GM18499 (cell line): ENCODE data around the gene SMLR1.

Experiments
- ATAC-seq: cut with Tn5 transposase; IDR thresholded peaks from one replicate; pipeline ENCODE4 v1.9.1; 2021; ENCODE audit warnings: moderate number of reproducible peaks; ENCODE audit not compliant: insufficient read depth, unreplicated experiment

SMLR1 gene

DNA sequence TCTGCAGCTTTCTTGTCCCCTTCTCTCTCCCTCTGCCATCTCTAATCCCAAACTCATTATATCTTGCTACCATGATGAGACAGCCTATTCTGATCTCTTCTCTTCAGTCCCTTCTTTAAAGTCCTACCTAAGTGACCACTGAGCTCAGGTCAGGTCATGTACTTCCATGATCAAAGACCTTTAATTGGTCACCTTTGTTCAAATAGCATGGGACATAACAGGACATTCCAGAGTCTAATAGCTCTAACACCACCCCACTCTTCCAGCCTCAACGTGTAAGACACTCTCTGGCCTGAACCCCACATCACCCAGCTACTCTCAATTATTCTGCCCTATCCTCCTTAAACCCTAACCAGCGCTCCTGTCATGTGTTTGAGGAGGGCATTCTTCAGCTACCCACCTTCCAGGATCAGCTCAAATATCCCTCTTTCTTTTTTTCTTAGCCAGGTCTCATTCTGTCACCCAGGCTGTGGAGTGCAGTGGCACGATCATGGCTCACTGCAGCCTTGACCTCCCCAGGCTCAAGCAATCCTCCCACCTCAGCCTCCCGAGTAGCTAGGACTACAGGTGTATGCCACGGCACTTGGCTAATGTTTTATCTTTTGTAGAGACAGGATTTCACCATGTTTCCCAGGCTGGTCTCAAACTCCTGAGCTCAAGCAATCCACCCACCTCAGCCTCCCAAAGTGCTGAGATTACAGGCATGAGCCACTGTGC, 2.1 kb upstream of the SMLR1 start:
- ATAC-seq, result no peak

DNA sequence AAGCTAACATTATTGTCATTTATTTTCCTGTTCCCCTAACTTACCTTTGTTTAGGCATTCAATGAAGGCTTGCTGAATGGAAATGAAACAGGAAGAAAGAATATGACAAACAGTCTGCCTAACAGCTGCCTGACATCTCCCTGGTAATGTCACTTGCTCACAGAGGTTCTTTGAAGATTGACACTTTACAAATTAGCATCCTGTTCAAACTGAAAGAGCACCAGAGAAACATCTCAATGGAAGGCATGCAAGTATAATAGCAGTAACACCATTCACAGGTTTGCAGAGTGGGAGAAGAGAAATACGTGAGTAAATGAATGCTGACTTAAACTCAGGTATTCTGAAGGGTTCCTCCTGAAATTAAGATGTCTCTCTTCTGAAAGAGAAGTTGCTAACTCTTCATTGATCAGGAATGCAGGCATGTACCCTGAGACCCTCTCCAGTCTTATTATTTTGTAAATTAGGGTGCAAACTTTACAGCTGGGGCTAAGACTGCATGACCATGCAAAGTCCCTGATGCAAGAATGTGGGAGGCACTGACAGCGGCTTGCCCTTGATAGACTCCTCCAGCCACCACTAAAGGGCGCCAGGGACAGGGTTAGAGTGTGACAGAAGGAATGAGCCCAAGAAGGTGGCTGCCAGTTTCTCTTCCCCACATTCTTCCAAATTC, 1.3 kb upstream of the SMLR1 start:
- no peak for ATAC-seq

DNA sequence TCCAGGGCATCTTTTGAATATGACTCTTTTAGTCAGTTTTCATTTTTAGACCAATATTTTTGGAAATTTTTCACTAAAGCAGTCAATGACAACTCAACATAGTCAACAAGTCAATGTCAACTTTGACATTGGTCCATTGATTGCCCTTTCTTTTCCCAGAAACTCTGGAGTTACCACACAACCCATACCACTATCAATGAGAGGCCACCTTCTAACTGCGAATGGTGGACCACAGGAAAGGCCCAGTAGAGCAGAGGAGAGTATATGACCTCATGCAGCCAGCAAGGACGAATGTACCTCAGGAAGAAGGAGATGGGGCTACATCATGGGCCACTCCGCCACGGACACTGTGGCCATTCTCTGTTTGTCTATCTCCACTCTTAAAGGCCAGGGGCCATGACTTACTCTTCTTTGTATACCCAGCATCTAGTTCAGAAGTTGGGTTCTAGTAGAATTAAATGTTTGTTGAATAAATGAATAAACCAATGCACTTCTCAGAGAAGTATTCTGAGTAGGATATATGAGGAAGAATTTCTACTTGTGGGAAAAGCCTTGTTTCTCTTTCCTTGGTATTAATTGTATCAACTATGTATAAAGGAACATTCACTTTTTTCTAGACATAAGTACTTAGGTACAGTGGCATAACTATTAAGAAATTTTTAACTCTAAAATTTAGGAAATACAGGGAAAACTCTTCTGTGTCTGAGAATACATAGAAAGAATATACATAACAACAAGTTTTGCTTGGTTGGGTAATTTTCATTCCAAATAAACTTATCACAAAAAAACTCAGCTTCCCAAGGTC, 562 bp upstream of the SMLR1 start:
- ATAC-seq, result no peak

DNA sequence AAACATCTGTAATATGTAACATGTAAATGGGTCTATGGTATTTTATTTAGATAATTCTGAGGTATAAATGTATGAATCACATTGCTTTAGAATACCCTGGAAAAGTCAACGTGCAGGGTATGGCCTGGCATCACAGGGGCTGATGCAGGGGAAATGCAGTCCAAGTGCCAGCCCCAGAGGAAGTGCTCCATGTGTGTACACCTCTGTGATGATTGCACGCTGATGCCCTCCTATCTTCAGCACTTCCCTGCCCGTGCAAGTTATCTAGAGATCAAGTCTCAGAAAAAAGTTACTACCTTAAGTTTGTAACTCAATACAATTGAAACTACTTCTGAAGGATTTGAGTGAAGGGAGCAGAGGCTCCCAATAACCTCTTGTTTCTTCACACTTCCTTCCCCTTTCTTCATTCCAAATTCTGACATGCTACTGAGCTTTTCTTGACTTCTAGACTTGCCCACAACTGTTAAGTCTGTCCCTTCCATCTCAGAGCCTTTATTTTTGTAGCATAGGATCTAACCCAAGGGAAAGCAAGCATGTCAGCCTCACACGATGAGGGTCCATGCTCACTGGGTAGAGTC, 2.2 kb downstream of the SMLR1 start:
- ATAC-seq, result no peak

DNA sequence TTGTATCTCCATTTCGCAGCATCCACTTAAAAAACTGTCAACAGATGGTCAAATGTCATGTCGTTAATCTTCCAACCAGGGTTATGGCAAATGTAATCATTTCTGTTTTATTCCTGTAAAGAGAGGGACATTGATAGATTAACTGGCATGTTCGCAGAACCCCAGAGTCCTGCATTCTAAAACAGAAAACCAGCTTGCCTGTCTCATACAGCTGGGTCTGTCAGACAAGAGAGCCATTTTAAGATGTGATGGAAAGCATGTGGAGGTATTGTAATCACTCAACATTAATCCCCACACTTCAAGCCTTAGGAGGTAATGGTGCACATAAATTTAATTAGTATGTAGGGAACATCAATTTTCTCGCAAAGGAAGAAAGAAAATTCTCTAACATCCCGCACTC, 4.4 kb downstream of the SMLR1 start:
- ATAC-seq, result no peak

DNA sequence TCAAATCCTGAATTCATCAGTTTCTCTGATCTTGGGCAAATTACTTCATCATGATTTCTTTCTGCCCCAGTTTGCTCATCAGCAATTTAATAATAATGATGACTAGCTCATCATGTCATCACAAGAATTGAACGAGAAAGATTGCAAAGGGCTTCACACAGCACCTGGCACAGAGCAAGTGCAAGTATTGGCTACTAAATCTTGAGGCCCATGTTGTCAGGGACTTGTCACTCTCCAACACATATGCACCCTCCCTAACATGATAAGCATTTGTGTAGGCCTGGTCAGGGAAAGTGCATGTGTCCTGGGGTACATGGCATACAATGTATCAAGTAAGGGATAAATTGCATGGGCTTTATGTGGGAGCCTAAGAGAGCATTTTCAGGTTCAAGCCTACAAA, 6.4 kb downstream of the SMLR1 start:
- no peak for ATAC-seq

DNA sequence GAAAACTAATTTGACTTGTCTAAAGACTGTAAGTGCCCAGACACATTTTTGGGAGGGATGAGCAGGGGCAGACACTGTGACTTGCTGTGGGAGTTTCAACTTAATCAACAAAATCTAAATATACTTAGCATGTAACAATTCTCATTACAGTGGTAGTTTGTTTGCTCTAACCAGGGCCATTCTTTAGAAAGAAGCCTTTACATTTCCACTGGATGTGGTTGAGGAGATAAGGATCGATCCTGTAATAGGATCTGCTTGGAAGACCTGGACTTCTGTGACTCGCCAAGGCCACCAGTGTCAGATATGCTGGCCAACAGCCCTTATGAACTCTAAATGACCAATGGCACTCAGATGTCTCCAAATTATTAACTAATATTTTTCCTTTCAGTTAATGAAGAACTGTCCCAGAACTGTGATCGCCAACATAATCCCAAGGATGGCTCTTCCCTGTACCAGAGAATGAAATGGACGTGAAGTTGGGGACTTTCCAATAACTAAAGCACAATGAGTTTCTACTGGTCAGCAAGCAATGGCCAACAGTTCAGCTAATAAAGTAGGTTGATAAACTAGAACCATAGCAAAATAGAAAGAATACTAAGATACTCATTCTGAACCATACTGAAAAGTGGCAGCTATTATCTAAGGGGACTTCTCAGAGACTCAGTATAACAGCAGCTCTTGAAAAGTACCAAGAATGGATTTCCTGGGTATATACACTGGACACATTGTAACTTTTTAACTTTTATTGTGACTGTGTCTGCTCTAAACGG, 7.5 kb downstream of the SMLR1 start:
- no peak for ATAC-seq

DNA sequence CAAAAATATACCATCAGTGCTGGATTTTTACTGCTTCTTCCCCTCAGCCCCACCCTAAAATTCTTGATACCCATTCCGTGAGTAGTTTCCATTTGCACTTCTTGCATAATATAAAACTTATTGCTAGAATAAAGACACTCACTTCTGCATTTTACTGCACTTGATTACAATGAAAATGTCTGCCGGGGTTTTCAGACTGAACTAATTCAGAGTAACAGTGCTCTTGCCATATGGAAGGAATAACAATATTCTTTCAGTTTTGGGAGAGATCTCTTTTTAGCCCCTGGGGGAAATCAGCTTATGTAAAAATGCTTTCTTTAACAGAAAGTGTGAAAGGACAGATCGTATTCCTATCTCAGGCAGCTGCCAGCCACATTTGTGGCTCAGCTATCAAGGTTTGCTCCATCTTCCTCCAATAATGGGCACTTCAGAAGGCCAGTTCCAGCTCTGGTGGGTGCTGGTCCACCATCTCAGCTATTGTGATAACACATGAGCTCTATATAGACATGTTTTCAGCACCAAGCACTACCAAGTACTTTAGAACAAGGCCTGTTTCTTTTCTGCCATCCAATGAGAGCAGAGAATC, 8.9 kb downstream of the SMLR1 start:
- no peak for ATAC-seq

DNA sequence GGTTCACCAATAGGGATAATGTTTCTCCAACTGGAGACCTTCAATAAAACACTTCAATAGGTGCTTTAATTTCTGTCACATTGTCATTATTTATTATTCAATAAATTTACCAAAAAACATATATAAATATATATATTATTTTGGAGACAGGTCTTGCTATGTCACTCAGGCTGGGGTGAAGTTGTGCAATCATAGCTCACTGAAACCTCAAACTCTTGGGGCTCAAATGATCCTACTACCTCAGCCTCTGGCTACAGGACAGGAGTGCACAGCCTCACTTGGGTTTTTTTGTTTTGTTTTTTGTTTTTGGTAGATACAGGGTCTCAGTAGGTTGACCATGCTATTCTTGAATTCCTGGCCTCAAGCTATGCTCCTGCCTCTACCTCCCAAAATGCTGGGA, 9.9 kb downstream of the SMLR1 start:
- ATAC-seq, result no peak

DNA sequence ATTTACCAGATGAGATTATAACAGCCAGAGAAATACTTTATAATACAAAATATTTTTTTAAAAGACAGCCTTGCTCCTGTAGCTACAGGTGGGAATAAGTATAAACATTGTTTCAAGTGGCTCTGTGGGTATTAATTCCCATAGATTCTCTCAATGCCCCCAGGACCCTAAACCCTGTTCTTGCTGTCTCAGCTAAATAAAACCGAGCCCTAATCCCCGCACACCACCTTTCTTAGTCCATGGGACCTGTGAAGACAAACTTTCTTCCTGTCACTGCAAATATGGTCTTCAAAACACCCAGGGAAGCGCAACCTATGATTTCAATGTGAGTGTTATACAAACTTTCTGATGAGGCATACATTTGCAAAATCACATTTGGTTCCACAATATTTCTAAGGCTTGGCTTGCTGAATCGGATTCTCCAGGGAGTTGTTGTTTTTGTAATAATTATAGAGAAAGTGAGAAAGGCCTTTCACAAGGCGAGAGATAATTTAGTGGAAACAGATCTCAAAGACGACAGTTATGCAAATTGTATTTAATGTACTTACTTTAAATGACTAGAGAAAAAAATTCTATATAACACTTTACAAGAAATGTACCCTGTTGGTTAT, 11.1 kb downstream of the SMLR1 start:
- no peak for ATAC-seq

DNA sequence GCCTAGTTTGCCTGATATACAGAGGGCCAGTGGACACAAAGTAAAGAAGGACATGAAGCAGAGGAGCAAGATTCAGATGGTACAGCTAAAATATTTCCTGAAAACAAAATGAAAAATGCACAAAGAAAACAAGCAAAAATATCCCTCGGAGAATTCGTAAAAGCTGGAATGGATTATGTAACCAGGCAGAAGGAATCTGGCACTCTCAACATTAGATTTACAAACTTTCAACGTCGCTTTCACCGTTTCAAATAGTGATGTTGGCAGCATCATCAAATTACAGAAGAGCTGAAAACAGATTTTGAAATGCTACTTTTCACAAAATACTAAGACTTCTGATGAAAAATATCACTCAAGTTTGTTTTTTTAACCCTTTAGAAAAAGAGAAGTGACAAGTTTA, 11.7 kb downstream of the SMLR1 start:
- no peak for ATAC-seq

DNA sequence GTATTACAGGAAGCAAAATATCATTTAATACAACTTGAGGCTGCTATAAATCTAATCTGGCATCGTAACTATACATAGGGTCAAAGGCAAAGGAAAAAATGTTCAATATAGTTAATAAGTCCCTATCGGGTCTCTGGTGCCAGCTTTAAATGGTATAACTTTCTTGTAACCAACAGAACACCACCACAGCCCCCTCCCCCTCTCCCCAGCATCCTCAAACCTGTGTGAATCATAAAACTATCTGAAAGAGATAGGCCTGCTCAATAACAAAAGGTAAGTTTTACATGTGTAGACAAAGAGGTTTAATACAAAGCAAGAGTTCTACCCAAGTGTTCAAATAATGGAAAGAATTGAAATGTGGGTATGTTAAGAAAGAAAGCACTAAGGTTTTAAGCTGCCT, 12.2 kb downstream of the SMLR1 start:
- ATAC-seq, result no peak

DNA sequence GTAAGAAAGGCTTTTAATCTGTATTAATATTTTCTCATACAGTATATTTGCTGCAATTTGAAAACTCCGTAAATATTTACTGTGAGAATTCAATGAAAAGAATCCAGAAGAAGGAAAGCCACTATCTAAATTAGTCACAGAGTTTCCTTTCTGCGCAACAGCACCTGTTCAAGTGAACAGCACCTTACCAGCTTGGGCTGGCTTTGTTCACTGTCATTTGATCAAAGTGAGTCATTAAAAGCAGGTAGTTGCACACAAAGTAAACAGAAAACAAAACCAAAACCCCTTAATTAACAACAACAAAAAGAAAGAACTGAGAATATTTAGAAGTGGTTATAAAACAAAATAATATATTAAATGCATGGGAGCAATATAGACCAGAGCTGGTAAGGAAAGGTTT, 12.8 kb downstream of the SMLR1 start:
- no peak for ATAC-seq

DNA sequence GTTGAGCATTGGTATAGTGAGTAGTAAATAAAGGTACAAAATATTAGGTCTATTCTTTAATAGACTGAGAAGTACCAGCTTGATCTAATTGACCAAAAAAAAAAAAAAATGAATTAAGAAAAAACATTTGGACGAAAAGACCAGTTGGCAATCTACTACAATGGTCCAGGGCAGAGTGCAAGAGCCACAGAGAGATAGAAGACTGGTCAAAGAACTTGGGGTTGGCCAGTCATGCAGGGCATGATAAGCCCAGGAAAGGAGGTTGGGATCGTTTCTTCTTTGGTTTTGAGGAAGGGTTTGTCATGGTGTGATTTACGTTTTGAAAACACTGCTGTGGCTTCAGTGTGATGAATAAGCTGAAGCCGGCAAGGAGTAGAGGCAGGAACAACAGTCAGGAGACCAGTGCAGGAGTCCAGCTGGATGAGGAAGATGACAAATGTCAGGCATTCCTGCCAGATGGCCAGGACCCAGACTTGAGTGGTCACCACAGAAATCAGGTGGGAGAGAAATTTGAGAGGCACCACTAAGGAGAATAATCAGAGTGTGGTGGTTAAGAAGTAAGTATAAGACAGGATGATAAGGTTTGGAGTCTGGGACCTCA, 14.0 kb downstream of the SMLR1 start:
- ATAC-seq, result no peak

DNA sequence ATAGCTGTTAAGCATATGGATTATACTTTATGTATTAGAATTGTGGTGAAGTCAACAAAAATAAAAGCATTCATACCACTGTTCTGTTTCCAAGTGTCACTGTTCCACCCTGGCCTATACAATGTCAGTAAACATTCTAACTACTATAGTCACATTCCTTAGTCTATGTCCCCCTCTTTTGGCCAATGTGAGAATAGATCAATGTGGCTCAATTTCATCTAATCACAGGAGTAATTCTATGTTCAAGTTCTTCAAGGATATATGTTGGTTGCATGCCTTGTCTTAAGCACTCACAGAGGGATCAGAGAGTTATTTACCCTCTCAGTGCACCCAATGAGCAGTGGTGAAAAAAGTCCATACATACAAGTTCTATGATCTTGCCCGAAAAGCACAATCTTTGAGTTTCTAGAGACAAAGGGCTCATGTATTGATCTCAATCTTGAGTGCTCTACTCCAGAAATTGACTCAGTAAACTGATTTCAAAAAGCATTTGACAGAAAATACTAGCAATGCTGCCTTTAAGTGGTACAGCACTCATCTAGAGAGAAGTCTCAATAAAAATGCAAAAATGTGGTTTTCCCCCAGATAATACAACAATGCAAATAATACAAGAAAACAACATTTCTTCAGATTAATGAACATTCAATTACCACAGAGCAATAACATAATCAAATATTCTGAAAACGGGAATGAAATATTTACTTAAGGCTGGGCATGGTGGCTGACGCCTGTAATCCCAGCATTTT, 16.5 kb downstream of the SMLR1 start:
- no peak for ATAC-seq

DNA sequence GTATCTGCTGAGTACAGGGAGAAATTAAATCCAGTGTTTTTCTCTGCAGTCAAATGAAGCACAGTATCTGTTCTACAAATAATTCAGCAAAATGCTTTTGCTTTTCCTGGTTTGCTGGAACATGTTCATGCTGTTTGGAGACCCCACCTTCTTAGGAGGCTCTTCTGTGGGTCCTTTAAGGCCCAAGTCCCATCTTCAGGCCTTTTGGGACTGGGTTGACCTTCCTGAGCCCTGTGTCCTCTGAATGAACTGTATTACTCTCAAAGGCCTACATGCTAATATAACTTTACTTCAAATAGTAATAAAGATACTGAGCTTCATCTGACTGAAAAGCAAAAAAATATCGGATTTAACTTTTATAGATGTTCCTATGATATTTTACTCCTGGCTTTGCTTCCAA, 19.3 kb downstream of the SMLR1 start:
- no peak for ATAC-seq

DNA sequence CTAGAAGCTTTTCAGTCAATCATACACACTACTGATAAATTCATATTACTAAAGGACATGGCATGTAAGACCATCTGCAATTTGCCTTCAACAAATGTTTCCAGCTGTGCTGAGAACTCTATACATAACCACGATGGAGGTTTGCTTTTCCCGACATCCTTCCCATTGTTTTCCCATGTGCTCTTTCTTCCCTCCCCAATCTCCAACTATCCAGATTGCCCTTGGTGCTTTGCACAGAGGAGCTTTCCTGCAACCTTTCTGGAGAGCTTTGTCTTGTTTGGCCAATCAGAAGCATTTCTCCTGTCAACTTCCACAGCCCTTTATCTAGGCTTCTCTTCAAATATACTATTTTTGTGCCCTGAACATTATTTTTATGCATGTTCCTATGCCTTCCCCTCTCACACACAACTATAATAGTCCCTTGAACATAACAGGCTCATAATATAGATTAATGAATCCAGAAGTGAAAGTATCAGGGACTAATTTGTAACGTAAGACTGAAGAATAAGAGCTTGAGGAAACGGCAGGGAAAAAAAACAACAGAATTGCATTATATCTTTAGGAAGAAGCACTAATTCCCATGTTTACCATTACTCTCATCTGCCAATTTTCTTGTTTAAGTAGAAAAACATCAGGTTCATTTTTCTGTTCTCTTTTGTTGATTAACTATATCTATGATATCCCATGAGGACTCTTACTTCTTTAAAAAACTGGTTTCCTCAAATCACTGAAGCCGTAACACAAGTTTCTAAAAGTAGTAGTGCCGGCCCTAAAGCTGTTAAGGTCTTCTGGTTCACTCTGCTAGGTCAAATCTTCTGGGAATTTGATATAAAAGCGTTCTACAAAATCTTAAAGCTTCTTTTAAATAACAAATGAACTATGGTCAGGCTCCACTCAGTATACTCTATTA, 20.1 kb downstream of the SMLR1 start:
- ATAC-seq, result no peak
